ENCODE results near the gene FUOM. TPM values are rescaled to one million over a fixed set of nuclear protein-coding genes. Genes with fewer than 3 reads are reported as not detected.
"Not testable (repeated sequence)": the region's sequence is repeated elsewhere in the genome, so short reads cannot be mapped to it uniquely, and the experiment has no call there.

FUOM gene
- total RNA-seq, 1 donor from 2014 or later: 32.2 TPM

DNA sequence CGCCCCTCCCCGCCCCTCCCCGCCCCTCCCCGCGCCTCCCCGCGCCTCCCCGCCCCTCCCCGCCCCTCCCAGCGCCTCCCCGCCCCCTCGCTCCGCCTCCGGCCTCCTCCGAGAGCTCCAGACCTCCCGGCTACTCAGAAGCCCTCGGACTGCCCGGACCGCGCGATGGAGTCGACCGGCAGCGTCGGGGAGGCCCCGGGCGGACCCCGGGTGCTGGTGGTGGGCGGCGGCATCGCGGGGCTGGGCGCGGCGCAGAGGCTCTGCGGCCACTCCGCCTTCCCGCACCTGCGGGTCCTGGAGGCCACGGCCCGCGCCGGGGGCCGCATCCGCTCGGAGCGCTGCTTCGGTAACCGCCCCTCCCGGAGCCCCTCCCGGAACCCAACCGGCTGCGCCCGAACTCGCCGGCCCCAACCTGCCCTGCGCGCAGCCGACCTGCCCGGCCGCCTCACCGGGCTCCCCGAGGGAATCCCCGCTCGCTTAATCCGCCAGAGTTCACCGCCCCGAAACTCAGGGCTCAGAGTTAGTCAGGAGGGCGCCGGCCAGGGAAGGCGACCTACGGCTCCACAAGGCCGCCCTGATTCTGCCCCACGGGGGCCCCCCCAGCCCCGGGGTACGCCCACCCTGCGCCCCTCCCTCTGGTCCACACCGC lies 21.5 kb upstream of the FUOM start, which contains the start of gene PAOX:
Gene PAOX, plus strand, starts transcription at position 111 of the 649 bp plus-strand sequence. Its CDS starts 55 bp downstream, at position 166.
- H3K36me3 Mint-ChIP-seq (ENCODE audit: low read depth): no peaks in the 10 kb centered on the region
- H3K4me1 Mint-ChIP-seq (ENCODE audit: low read depth): peaks cover 6% of the 10 kb centered on the region
- H3K9me3 Mint-ChIP-seq (ENCODE audit: low read depth): no peaks in the 10 kb centered on the region
- peak within 1 kb of the TSS; percentile 75 for H3K4me3 Mint-ChIP-seq (ENCODE audit: unreplicated experiment)
- no peaks in the 10 kb centered on the region for H3K27me3 Mint-ChIP-seq (ENCODE audit: low read depth)
- H3K27ac Mint-ChIP-seq (ENCODE audit: unreplicated experiment): peak within 1 kb of the TSS; percentile 75
- TF ChIP-seq, protein P1, sequence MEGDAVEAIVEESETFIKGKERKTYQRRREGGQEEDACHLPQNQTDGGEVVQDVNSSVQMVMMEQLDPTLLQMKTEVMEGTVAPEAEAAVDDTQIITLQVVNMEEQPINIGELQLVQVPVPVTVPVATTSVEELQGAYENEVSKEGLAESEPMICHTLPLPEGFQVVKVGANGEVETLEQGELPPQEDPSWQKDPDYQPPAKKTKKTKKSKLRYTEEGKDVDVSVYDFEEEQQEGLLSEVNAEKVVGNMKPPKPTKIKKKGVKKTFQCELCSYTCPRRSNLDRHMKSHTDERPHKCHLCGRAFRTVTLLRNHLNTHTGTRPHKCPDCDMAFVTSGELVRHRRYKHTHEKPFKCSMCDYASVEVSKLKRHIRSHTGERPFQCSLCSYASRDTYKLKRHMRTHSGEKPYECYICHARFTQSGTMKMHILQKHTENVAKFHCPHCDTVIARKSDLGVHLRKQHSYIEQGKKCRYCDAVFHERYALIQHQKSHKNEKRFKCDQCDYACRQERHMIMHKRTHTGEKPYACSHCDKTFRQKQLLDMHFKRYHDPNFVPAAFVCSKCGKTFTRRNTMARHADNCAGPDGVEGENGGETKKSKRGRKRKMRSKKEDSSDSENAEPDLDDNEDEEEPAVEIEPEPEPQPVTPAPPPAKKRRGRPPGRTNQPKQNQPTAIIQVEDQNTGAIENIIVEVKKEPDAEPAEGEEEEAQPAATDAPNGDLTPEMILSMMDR (IDR thresholded peaks at IDR 0.05): no peak
- no peak for DNase-seq (ENCODE audit: low spot score)

DNA sequence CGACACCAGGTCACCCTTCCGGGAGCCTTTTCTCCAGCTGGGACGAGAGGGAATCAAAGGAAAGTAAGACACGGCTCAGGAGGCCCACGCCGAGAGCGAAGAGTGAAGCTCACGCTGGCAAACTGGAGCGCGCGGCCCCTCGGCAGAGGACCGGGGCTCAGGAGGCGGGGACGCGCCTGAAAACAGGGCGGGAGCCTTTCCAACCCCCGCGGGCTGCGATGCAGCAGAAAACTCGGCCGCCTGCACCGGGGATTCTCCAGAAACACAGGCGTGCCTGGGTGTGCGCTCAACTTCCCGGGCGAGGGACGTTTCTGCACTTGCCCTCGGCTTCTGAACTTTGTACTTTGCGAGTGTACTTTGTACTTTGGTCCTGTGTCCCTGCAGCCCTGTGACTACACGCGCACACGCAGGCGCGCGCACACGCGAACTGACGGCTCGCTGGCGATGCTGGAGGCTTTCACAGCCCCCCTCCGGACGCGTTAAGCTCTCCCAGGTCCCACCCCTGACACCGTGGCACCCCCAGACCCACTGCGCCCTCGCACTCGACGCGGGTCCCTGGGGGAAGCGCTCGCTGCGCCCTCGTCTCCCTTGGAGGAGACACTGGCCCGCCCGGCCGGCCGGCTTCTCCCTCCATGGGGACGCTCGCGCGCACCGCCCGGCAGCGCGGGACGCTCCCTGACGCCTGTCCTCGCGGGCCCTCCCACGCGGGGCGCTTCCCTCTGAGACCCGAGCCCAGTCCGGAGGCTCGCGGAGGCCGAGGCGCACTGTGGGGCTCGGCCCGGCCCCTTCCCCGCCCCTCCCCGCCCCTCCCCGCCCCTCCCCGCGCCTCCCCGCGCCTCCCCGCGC lies 20.7 kb upstream of the FUOM start:
- TF ChIP-seq, protein P1 (IDR thresholded peaks at IDR 0.05): no peak
- no peaks in the 10 kb centered on the region for H3K9me3 Mint-ChIP-seq (ENCODE audit: low read depth)
- no peaks in the 10 kb centered on the region for H3K27me3 Mint-ChIP-seq (ENCODE audit: low read depth)
- no peak for DNase-seq (ENCODE audit: low spot score)
- H3K27ac Mint-ChIP-seq (ENCODE audit: unreplicated experiment): peak overlapping the region; percentile 75
- peaks cover 9% of the 10 kb centered on the region for H3K4me1 Mint-ChIP-seq (ENCODE audit: low read depth)
- H3K4me3 Mint-ChIP-seq (ENCODE audit: unreplicated experiment): peak overlapping the region; percentile 75
- H3K36me3 Mint-ChIP-seq (ENCODE audit: low read depth): no peaks in the 10 kb centered on the region

DNA sequence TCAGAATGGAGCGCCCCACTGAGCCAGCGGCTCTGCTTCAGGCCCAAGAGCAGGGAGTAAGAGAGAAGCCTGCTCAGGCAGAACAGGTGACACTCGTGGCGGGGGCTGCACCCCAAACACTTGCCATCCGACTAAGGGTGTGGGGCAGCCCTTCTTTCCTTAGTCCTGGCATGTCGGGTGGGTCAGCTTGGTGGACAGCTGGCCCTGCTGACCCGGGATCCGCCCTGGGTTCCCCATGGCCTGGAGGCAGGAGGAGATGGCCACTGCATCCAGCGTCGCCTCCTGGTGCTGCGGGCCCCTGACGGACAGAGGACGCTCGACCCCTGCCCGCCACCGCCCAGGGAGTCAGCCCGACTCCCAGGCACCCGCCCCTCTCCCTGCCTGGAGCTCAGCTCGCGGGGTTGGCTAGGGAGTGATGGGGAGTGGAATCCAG lies 20.0 kb upstream of the FUOM start:
- peak overlapping the region; percentile 75 for H3K27ac Mint-ChIP-seq (ENCODE audit: unreplicated experiment)
- H3K27me3 Mint-ChIP-seq (ENCODE audit: low read depth): no peaks in the 10 kb centered on the region
- TF ChIP-seq, protein P1 (IDR thresholded peaks at IDR 0.05): no peak
- H3K9me3 Mint-ChIP-seq (ENCODE audit: low read depth): no peaks in the 10 kb centered on the region
- H3K36me3 Mint-ChIP-seq (ENCODE audit: low read depth): no peaks in the 10 kb centered on the region
- H3K4me3 Mint-ChIP-seq (ENCODE audit: unreplicated experiment): peak overlapping the region; percentile 75
- DNase-seq (ENCODE audit: low spot score): no peak
- H3K4me1 Mint-ChIP-seq (ENCODE audit: low read depth): peaks cover 11% of the 10 kb centered on the region

DNA sequence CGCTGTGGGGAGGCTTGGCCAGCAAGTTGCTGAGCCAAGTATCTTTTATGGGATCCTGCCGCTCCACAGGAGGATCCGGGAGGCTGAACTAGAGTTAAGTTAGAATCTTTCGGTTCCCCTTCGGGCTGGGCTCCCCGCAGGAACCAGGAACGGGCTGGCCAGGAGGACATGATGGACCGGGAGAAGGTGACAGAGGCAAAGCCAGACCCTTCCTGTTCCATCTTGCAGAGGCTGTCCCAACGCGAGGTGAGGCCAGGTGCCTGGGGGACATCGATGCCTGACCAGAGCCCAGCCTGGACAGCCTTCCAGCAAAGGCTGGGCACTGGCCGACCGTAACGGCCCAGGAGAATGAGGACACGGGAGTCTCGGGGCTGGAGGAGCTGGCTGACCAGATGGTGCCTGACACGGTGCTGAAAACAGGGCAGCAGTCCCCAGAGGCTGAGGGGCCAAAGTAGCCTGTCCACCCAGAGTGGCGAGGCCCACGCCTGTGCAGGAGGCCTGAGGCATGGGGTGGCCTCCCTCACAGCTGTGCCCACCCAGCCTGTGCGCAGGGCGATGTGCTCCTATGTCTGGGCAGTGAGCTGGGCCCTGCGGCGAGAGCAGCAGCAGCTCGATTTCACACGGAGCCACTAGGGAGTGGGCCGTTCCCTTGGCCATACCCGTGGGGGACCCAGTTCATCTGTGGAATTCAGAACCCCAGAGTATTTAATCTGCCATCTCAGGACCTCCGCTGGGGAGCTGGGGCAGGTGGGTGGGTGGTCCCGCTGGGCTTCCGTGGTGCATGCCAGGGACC lies 19.4 kb upstream of the FUOM start:
- no peaks in the 10 kb centered on the region for H3K36me3 Mint-ChIP-seq (ENCODE audit: low read depth)
- no peak for DNase-seq (ENCODE audit: low spot score)
- TF ChIP-seq, protein P1 (IDR thresholded peaks at IDR 0.05): no peak
- H3K27ac Mint-ChIP-seq (ENCODE audit: unreplicated experiment): no peak overlapping the region
- no peaks in the 10 kb centered on the region for H3K27me3 Mint-ChIP-seq (ENCODE audit: low read depth)
- no peak overlapping the region for H3K4me3 Mint-ChIP-seq (ENCODE audit: unreplicated experiment)
- peaks cover 13% of the 10 kb centered on the region for H3K4me1 Mint-ChIP-seq (ENCODE audit: low read depth)
- no peaks in the 10 kb centered on the region for H3K9me3 Mint-ChIP-seq (ENCODE audit: low read depth)

GRCh38 chr10:133376183-133376582 lies 18.4 kb upstream of the FUOM start:
- DNase-seq (ENCODE audit: low spot score); H3K27me3 Mint-ChIP-seq (ENCODE audit: low read depth); H3K9me3 Mint-ChIP-seq (ENCODE audit: low read depth); H3K4me3 Mint-ChIP-seq (ENCODE audit: unreplicated experiment); H3K27ac Mint-ChIP-seq (ENCODE audit: unreplicated experiment); H3K36me3 Mint-ChIP-seq (ENCODE audit: low read depth): not testable (repeated sequence)
- peaks cover 14% of the 10 kb centered on the region for H3K4me1 Mint-ChIP-seq (ENCODE audit: low read depth)
